ENCODE measurements around the gene COL4A2. TPM values are rescaled to one million over a fixed set of nuclear protein-coding genes. Genes with fewer than 3 reads are reported as not detected.
A peak's percentile ranks its signal among the peaks of the same experiment; 100 is the strongest.

COL4A2 gene
- total RNA-seq, 1 donor from 2014 or later = 7.6 TPM

DNA sequence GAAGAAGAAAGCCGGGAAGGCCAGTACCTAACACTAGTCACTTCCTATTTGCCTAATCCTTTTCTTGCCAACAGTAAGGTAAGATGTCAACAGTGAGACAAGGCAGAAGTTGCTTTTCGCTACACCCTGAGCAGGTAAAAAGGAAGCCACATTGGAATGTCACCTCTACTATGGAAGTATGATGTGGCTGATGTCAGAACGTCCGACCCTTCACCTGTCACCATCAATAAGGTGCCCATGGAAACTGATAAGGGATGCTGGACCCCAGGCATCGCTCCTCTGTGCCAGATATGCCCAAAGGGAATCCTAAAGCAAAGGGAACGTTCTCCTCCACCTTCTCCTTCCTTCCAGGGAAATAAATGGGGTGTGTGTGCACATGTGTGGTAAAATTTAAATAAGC is 34.4 kb upstream of the COL4A2 start:
- Histone ChIP-seq H3K4me3 (ENCODE audit: low read depth, low read length) (no peak overlapping the region), H3K36me3 (ENCODE audit: control insufficient read depth, insufficient read depth, low read length) (peaks cover 1% of the 10 kb centered on the region), H3K27me3 (ENCODE audit: control insufficient read depth, insufficient read depth, low read length) (no peaks in the 10 kb centered on the region)
- no peak for DNase-seq (ENCODE audit: low read depth)
- TF ChIP-seq, protein P1, sequence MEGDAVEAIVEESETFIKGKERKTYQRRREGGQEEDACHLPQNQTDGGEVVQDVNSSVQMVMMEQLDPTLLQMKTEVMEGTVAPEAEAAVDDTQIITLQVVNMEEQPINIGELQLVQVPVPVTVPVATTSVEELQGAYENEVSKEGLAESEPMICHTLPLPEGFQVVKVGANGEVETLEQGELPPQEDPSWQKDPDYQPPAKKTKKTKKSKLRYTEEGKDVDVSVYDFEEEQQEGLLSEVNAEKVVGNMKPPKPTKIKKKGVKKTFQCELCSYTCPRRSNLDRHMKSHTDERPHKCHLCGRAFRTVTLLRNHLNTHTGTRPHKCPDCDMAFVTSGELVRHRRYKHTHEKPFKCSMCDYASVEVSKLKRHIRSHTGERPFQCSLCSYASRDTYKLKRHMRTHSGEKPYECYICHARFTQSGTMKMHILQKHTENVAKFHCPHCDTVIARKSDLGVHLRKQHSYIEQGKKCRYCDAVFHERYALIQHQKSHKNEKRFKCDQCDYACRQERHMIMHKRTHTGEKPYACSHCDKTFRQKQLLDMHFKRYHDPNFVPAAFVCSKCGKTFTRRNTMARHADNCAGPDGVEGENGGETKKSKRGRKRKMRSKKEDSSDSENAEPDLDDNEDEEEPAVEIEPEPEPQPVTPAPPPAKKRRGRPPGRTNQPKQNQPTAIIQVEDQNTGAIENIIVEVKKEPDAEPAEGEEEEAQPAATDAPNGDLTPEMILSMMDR (IDR thresholded peaks at IDR 0.05; ENCODE audit: insufficient read depth, low read length, severe bottlenecking) = no peak
- peak; percentile 7 for FAIRE-seq

DNA sequence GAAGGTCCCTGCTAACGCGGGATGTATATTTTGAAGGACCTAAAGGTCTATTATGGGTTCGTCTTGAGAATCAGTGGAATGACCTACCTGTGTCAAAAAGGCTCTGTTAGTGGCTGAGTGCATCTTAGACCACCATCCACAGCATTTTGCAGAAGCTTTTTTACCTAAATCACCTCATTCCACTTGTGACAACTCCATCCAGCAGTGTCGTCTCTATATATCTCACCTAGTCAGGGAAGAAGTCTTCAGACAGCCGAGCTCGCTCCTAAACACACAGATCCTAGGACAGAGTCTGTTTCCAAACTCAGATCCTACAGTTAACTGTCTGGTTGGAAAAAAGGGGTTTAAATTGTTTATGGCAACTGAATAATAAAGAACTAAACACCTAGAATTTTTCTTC is 33.8 kb upstream of the COL4A2 start:
- Histone ChIP-seq H3K4me3 (ENCODE audit: low read depth, low read length) (no peak overlapping the region), H3K27me3 (ENCODE audit: control insufficient read depth, insufficient read depth, low read length) (no peaks in the 10 kb centered on the region), H3K36me3 (ENCODE audit: control insufficient read depth, insufficient read depth, low read length) (peaks cover 1% of the 10 kb centered on the region)
- FAIRE-seq (no peak), DNase-seq (ENCODE audit: low read depth) (no peak)
- TF ChIP-seq, protein P1 (IDR thresholded peaks at IDR 0.05; ENCODE audit: insufficient read depth, low read length, severe bottlenecking) = no peak

DNA sequence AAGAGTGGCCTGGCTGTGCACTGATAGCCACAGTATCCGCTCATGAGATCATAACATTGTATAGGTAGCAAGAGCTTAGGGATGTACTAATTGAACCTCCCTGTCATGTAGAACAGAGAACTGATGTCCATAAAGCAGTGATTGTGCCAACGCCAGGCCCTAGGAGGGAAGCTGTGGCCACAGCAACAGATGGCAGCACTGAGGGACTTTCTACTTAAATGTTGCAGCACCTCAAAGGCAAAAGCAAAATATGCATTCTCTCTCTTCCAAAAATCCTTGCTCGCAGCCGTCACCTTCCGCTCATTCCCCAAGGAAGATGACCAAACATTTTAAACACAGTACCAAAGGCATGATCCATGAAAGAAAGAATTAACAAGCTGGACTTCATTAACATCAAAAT is 32.4 kb upstream of the COL4A2 start:
- TF ChIP-seq, protein P1 (IDR thresholded peaks at IDR 0.05; ENCODE audit: insufficient read depth, low read length, severe bottlenecking) = peak; percentile 40
- peak; percentile 1 for DNase-seq (ENCODE audit: low read depth)
- H3K36me3 ChIP-seq (ENCODE audit: control insufficient read depth, insufficient read depth, low read length) = no peaks in the 10 kb centered on the region
- H3K27me3 ChIP-seq (ENCODE audit: control insufficient read depth, insufficient read depth, low read length) = no peaks in the 10 kb centered on the region
- no peak for FAIRE-seq
- H3K4me3 ChIP-seq (ENCODE audit: low read depth, low read length) = no peak overlapping the region

DNA sequence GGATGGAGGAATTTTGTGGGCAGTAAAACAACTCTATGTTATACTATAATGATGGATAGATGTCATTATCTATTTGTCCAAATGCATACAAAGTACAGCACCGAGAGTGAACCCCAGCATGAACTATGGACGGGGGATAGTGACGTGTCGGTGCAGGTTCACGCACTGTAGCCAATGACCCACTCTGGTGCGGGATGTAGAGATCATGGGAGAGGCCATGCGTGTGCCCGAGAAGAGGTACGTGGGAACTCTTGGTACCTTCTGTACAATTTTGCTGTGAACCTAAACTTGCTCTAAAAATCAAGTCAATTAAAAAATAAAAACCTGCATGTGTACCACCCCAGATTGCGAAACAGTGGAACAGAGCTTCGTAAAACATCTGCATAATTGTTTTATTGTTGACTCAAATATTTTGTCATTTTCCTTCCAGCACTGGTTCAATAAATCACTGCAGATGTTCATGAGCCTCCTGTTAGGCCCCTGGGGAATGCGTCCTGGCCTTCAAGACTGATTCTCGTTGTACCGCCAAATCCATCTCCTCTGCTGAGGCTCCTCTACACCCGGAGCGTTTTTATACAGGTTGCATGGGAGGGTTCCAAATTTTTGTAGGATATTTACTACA is 31.0 kb upstream of the COL4A2 start:
- TF ChIP-seq, protein P1 (IDR thresholded peaks at IDR 0.05; ENCODE audit: insufficient read depth, low read length, severe bottlenecking) = no peak
- FAIRE-seq (no peak), DNase-seq (ENCODE audit: low read depth) (no peak)
- Histone ChIP-seq H3K27me3 (ENCODE audit: control insufficient read depth, insufficient read depth, low read length) (no peaks in the 10 kb centered on the region), H3K36me3 (ENCODE audit: control insufficient read depth, insufficient read depth, low read length) (no peaks in the 10 kb centered on the region), H3K4me3 (ENCODE audit: low read depth, low read length) (no peak overlapping the region)

DNA sequence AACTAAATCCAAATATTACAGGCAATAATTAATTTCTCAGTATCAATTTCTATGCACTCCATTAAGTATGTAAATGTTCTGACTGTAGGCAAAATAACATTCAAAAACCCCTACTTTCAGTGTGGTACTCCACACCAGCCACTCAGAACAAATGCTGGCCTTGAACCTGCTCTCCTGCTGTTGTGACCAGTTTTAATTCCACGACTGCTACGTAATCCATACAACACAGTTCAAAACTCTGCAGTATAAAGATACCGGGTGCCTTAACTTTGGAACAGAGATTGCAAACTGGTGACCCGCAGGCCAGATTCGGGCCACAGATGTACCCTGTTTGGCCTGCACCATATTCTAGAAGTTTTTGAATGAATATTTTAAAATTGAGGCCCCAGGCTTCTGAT is 30.5 kb upstream of the COL4A2 start:
- FAIRE-seq (no peak), DNase-seq (ENCODE audit: low read depth) (no peak)
- Histone ChIP-seq H3K36me3 (ENCODE audit: control insufficient read depth, insufficient read depth, low read length) (no peaks in the 10 kb centered on the region), H3K27me3 (ENCODE audit: control insufficient read depth, insufficient read depth, low read length) (no peaks in the 10 kb centered on the region), H3K4me3 (ENCODE audit: low read depth, low read length) (no peak overlapping the region)
- TF ChIP-seq, protein P1 (IDR thresholded peaks at IDR 0.05; ENCODE audit: insufficient read depth, low read length, severe bottlenecking) = no peak
